Tongue (tissue), 2 donors: ENCODE measurements around the gene LRRC3. TPM values are rescaled to one million over a fixed set of nuclear protein-coding genes. Genes with fewer than 3 reads are reported as not detected.

Experiments used
- DNase-seq: peaks from one replicate; pipeline ENCODE4 v3.0.0-alpha.2; 2015
- total RNA-seq: library from RNA; depleted of rRNA; stranded (reverse); fragments of >200 nt; gene quantifications from one replicate; pipeline ENCODE4 v1.2.3, GENCODE V29; 2014

Gene LRRC3
- total RNA-seq, 1 donor from 2014 or later, result 2.4 TPM

- DNase-seq, result peak; percentile 14
Observed at GRCh38 chr21:44478124-44478800, 23.0 kb downstream of the LRRC3 start.

- no peak for DNase-seq
Observed at GRCh38 chr21:44478801-44479167, 23.5 kb downstream of the LRRC3 start.

GRCh38 chr21:44479556-44480199 is 24.4 kb downstream of the LRRC3 start:
- peak; percentile 13 for DNase-seq

GRCh38 chr21:44480200-44481053 is 25.1 kb downstream of the LRRC3 start:
- DNase-seq, result no peak

GRCh38 chr21:44482581-44483287 is 27.4 kb downstream of the LRRC3 start:
- no peak for DNase-seq

- DNase-seq, result no peak
Observed at GRCh38 chr21:44483288-44484237, 28.3 kb downstream of the LRRC3 start.

GRCh38 chr21:44484498-44485253 is 29.4 kb downstream of the LRRC3 start:
- no peak for DNase-seq

- DNase-seq, result no peak
Observed at GRCh38 chr21:44485254-44485793, 30.0 kb downstream of the LRRC3 start.

GRCh38 chr21:44485796-44486195 is 30.5 kb downstream of the LRRC3 start:
- DNase-seq, result no peak

GRCh38 chr21:44486302-44486701 is 31.0 kb downstream of the LRRC3 start:
- DNase-seq, result no peak

GRCh38 chr21:44487831-44488230 is 32.5 kb downstream of the LRRC3 start:
- DNase-seq, result no peak

GRCh38 chr21:44489962-44490361 is 34.7 kb downstream of the LRRC3 start:
- DNase-seq, result no peak

- DNase-seq, result no peak
Observed at GRCh38 chr21:44490405-44490804, 35.1 kb downstream of the LRRC3 start.

- no peak for DNase-seq
Observed at GRCh38 chr21:44490816-44491215, 35.5 kb downstream of the LRRC3 start.

- no peak for DNase-seq
Observed at GRCh38 chr21:44492567-44493385, 37.5 kb downstream of the LRRC3 start.

GRCh38 chr21:44494418-44494817 is 39.1 kb downstream of the LRRC3 start:
- no peak for DNase-seq

- DNase-seq, result no peak
Observed at GRCh38 chr21:44494956-44495355, 39.6 kb downstream of the LRRC3 start.

GRCh38 chr21:44495611-44496563 is 40.6 kb downstream of the LRRC3 start:
- peak; percentile 58 for DNase-seq
